Measurements from ENCODE around the gene SASS6.

SASS6 gene

DNA sequence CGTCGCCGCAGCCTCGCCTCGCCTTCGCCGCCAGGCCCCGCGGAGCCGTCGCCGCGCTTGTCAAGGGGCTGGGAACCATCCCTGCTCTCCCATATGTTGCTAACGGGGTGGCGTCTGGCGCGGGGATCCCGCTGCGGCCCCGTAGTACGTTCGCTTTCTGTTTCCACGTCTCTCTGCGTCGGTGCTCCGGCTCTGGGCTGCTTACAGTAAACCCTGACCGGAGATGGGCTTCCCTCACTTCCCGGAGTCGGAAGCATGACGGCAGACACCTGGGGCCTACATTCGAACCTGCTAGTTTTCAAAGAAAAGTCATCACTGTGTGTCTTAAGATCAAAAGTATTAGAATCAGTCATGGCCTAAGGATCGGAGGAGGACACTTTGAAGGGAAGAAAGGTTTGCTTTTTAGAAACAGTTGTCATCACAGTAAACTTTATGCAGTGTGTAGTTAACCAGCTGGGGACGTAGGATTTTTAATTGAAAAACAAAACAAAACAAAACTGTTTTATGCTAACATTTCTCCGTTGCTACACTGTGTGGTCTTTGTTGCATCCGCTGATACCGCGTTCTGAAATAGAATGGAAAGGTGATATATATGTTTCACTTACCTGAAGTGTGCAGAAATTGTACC is 94.0 kb downstream of the SASS6 start:
- no peak for DNase-seq

DNA sequence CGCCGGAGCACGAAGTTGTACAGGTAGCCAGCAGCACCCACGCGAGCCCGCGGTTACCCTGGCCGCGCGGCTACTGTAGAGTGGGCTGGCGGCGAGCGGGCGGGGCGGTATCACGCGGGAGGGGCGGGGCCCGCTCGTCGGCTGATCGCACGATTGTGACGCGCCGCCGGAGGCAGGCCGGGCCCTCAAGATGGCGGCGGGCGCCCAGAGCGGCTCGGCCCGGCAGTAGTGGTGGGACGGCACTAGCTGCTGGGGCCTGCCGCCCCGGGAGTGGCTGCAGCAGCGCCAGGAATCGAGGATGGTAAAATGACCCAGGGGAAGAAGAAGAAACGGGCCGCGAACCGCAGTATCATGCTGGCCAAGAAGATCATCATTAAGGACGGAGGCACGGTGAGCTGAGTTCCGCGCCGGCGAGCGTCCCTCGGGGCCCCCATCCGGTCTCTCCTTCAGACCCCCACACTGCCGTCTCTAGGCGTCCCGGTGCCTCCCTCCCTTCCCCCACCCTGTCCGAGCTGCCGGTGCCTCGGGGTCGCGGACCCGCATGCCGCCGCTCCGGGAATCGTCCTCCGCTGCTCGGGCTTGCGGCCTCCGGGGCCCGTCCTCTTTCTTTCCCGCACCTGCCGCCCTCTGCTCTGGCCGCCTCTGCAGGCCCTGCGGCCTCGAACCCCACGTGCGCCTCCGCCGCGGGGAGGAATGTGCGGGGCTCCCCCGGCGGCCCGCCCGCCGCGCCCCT is 94.6 kb downstream of the SASS6 start:
- DNase-seq, result peak; percentile 61

DNA sequence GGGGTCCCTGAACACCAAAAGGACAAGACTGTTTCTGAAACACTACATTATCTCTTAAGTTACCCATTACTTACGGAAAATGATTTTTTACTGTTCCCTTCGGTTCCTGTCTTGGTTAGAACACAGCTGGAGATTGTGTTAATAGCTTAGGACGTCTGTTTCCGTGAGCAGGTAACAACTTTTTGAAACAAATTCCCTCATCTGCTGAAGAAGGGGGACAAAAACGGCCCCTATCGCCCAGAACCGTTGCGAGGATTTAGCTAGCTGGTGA is 95.1 kb downstream of the SASS6 start:
- no peak for DNase-seq

DNA sequence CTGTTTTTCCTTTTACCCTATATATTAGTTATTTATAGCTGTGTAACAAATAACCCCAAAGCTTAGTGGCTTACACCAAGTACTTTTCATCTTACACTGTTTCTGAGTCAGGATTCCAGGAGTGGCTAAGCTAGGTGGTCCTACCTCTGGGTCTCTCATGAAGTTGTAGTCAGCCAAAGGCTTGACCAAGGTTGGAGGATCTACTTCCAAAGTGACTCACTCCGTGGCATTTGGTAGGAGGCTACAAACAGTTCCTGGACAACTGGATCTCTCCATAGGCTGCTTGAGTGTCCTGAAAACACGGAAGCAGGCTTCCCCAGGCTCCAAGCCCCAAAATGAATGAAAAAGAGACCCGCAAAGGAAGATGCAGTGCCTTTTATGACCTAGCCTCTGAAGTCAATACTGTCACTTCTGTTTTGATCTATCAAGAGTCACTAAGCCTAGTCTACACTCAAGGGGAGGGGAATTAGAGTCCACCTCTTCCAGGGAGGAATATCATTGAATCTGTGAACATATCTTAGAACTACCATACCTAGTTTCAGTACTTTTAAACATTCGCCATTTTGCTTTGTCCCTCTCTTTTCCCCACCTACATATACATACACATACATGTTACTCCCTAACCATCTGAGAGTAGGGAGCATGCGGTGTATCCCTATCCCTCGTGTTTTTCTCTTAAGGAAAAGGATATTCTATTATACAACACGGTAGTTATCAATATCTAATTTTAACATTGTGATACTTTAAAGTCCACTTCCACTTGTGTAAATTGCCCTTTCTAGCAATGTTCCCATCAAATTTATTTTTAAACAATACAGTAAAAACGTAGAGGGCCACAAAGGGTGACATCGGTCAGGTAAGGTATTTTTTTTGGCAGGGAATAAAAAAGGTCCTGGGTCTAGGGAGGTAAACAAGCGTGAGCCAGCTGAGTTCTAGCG is 95.7 kb downstream of the SASS6 start:
- no peak for DNase-seq

DNA sequence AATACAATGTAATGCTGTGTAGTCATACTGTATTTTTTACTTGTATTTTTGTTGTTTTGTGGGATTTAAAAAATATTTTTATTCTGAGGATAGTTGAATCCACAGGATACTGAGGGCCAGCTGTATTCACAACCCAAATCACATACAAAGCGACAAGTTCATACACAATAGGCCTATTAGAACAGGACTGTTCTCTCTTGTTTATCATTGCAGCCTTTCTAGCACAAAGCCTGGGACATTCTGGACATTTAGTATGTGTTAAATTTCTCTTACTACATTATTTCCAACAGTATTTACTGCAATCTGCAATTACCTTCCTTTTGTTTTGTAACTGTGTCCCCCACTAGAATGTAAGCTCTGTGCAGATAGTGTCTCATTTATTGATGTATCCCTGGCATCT is 97.5 kb downstream of the SASS6 start:
- DNase-seq, result no peak

DNA sequence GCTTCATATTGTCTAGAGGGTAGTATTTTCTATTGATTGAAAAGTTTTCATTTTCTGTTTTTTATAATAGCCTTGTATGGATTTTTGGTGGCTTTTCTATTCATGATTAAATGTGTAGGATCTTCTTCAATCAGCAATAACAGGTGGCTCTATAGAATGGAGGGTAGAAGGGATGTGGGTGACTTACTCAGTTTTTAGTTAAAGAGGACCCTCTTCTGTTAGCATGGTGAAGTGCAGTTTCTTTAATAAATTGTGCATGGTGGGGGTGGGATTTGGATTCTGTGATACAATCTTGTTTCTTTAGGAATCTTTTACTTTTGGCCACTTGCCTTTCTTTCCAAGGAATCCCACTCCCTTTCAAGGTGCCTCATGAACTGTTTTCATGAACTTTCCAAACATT is 98.3 kb downstream of the SASS6 start:
- DNase-seq, result no peak
